Chondrocyte (in vitro differentiated cells): Measurements from ENCODE around the gene EYS. TPM values are rescaled to one million over a fixed set of nuclear protein-coding genes. Genes with fewer than 3 reads are reported as not detected.
A peak's percentile ranks its signal among the peaks of the same experiment; 100 is the strongest.

Experiments used
- DNase-seq: peaks from one replicate; pipeline ENCODE4 v3.0.0; 2021; ENCODE audit warnings: mixed read lengths, low spot score
- H3K27ac Mint-ChIP-seq: one replicate; pipeline ENCODE4 v1.8.0; 2021; ENCODE audit warnings: mild to moderate bottlenecking, moderate library complexity, mixed read lengths; ENCODE audit not compliant: unreplicated experiment
- H3K27me3 Mint-ChIP-seq: 2 replicates; pipeline ENCODE4 v1.8.0; 2021; ENCODE audit warnings: low read depth, mixed read lengths
- H3K36me3 Mint-ChIP-seq: 2 replicates; pipeline ENCODE4 v1.8.0; 2021; ENCODE audit warnings: low read depth, mixed read lengths
- H3K4me1 Mint-ChIP-seq: 2 replicates; pipeline ENCODE4 v1.8.0; 2021; ENCODE audit warnings: low read depth, mild to moderate bottlenecking, mixed read lengths
- H3K4me3 Mint-ChIP-seq: one replicate; pipeline ENCODE4 v1.8.0; 2021; ENCODE audit warnings: mild to moderate bottlenecking, moderate library complexity, mixed read lengths; ENCODE audit not compliant: unreplicated experiment
- H3K9me3 Mint-ChIP-seq: 2 replicates; pipeline ENCODE4 v1.8.0; 2021; ENCODE audit warnings: low read depth, mixed read lengths
- CTCF ChIP-seq: fragments of 200-600 bp; sonication (generic); IDR thresholded peaks from 2 replicates; pipeline ENCODE4 v1.5.0; 2021; ENCODE audit warnings: antibody characterized with exemption, mild to moderate bottlenecking, moderate library complexity
- total RNA-seq: library from RNA; stranded (reverse); gene quantifications from 3 replicates; pipeline ENCODE4 v1.2.1, GENCODE V29; 2021

Gene EYS
- total RNA-seq, 1 donor from 2014 or later = not detected

DNA sequence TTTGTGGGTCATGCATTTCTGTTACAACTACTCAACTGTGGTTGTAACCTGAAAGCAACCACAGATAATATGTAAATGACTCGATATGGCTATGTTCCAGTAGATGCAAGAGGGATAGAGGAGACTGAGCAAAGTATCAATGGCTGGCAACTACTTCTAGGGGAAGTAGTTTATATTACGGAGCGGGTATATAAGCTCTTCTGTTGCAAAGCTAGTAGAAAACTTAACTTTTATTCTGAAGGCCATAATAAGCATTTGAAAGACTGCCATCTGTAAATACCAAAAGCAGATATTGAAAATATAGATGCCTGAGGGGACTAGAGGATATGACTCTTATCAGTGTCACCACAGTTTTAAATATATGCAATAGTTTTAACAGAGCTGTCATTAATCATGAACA lies 1416.2 kb downstream of the EYS start:
- no peak for TF ChIP-seq CTCF
- H3K27ac Mint-ChIP-seq = no peak overlapping the region
- H3K9me3 Mint-ChIP-seq = no peaks in the 10 kb centered on the region
- no peaks in the 10 kb centered on the region for H3K4me1 Mint-ChIP-seq
- no peak overlapping the region for H3K4me3 Mint-ChIP-seq
- H3K36me3 Mint-ChIP-seq = no peaks in the 10 kb centered on the region
- H3K27me3 Mint-ChIP-seq = peaks cover 2% of the 10 kb centered on the region
- no peak for DNase-seq

GRCh38 chr6:64289931-64290330 lies 1417.1 kb downstream of the EYS start:
- no peak for TF ChIP-seq CTCF
- DNase-seq = no peak
- Mint-ChIP-seq H3K4me3 (no peak overlapping the region), H3K27ac (no peak overlapping the region), H3K36me3 (no peaks in the 10 kb centered on the region), H3K9me3 (no peaks in the 10 kb centered on the region), H3K4me1 (no peaks in the 10 kb centered on the region), H3K27me3 (peaks cover 8% of the 10 kb centered on the region)

GRCh38 chr6:64288351-64288750 lies 1418.7 kb downstream of the EYS start:
- Mint-ChIP-seq H3K4me1 (no peaks in the 10 kb centered on the region), H3K4me3 (no peak overlapping the region), H3K36me3 (no peaks in the 10 kb centered on the region), H3K27ac (no peak overlapping the region), H3K9me3 (peaks cover 3% of the 10 kb centered on the region), H3K27me3 (peaks cover 10% of the 10 kb centered on the region)
- no peak for TF ChIP-seq CTCF
- DNase-seq = no peak

- TF ChIP-seq CTCF = no peak
- Mint-ChIP-seq H3K27me3 (peaks cover 18% of the 10 kb centered on the region), H3K27ac (no peak overlapping the region), H3K9me3 (peaks cover 3% of the 10 kb centered on the region), H3K4me1 (no peaks in the 10 kb centered on the region), H3K4me3 (no peak overlapping the region), H3K36me3 (no peaks in the 10 kb centered on the region)
- no peak for DNase-seq
Measured at GRCh38 chr6:64281167-64281566, 1425.9 kb downstream of the EYS start.

DNA sequence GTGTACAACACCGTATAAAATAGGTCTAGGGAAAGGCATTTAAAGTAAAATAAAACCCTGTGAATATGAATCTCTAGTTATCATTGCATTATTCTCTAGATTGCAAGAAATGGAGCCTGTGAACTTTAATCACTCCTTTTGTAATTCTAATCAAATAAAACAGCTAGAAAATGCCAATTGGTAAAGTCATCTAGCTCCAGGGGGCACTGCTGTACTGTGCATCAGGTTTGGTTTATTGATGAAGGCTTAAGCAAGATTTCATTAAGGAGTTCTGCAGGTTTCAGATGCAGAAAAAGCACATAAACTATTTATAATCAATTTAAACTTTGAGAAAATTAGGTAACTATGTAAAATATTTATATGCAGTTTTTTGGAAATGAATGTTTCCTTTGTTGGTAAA lies 1426.5 kb downstream of the EYS start:
- H3K27me3 Mint-ChIP-seq = peaks cover 18% of the 10 kb centered on the region
- no peak overlapping the region for H3K27ac Mint-ChIP-seq
- no peak for DNase-seq
- no peaks in the 10 kb centered on the region for H3K4me1 Mint-ChIP-seq
- H3K9me3 Mint-ChIP-seq = peaks cover 3% of the 10 kb centered on the region
- no peak overlapping the region for H3K4me3 Mint-ChIP-seq
- H3K36me3 Mint-ChIP-seq = no peaks in the 10 kb centered on the region
- TF ChIP-seq CTCF = peak; percentile 79
